ENCODE results near the gene SDHA. TPM values are rescaled to one million over a fixed set of nuclear protein-coding genes. Genes with fewer than 3 reads are reported as not detected.
"Not testable (repeated sequence)": the region's sequence is repeated elsewhere in the genome, so short reads cannot be mapped to it uniquely, and the experiment has no call there.

SDHA gene
- total RNA-seq, 1 donor from 2014 or later = 757 TPM

- H3K27ac ChIP-seq (replicated peaks) = no peak overlapping the region
- intact Hi-C loops (cut with micrococcal nuclease) = no loop called here
These were observed 80.6 kb downstream of the SDHA start for GRCh38 chr5:298737-299125.

GRCh38 chr5:299921-300320 lies 81.8 kb downstream of the SDHA start:
- intact Hi-C loops (cut with micrococcal nuclease); DNase-seq; H3K9me3 ChIP-seq (replicated peaks); H3K27me3 ChIP-seq (ENCODE audit: low read depth); H3K4me3 ChIP-seq; H3K27ac ChIP-seq (replicated peaks); H3K4me1 ChIP-seq; H3K36me3 ChIP-seq: not testable (repeated sequence)

More at GRCh38 chr5:298737-299125, 80.6 kb downstream of the SDHA start:
- no peak for TF ChIP-seq CTCF (IDR thresholded peaks at IDR 0.05; ENCODE audit: borderline replicate concordance)
- no peak for DNase-seq
- Histone ChIP-seq H3K4me3 (no peak overlapping the region), H3K27me3 (ENCODE audit: low read depth) (no peaks in the 10 kb centered on the region), H3K9me3 (replicated peaks) (no peaks in the 10 kb centered on the region), H3K4me1 (no peaks in the 10 kb centered on the region), H3K36me3 (no peaks in the 10 kb centered on the region)

- H3K36me3 ChIP-seq; H3K9me3 ChIP-seq (replicated peaks); H3K4me1 ChIP-seq; DNase-seq; H3K27me3 ChIP-seq (ENCODE audit: low read depth); H3K27ac ChIP-seq (replicated peaks); intact Hi-C loops (cut with micrococcal nuclease); H3K4me3 ChIP-seq: not testable (repeated sequence)
These were observed 82.7 kb downstream of the SDHA start for GRCh38 chr5:300691-301435.

- H3K36me3 ChIP-seq = peaks cover 22% of the 10 kb centered on the region
- H3K27me3 ChIP-seq (ENCODE audit: low read depth); intact Hi-C loops (cut with micrococcal nuclease); H3K4me3 ChIP-seq; DNase-seq; H3K9me3 ChIP-seq (replicated peaks); H3K27ac ChIP-seq (replicated peaks); H3K4me1 ChIP-seq: not testable (repeated sequence)
These were observed 84.3 kb downstream of the SDHA start for GRCh38 chr5:302416-302815.

GRCh38 chr5:302966-303365 lies 84.8 kb downstream of the SDHA start:
- Histone ChIP-seq H3K4me3 (no peak overlapping the region), H3K27ac (replicated peaks) (no peak overlapping the region), H3K36me3 (peaks cover 22% of the 10 kb centered on the region), H3K4me1 (peaks cover 7% of the 10 kb centered on the region), H3K9me3 (replicated peaks) (no peaks in the 10 kb centered on the region), H3K27me3 (ENCODE audit: low read depth) (no peaks in the 10 kb centered on the region)
- DNase-seq = no peak
- intact Hi-C loops (cut with micrococcal nuclease) = no loop called here
- TF ChIP-seq CTCF (IDR thresholded peaks at IDR 0.05; ENCODE audit: borderline replicate concordance) = no peak

- intact Hi-C loops (cut with micrococcal nuclease); H3K27me3 ChIP-seq (ENCODE audit: low read depth); H3K4me3 ChIP-seq; H3K9me3 ChIP-seq (replicated peaks); H3K27ac ChIP-seq (replicated peaks); DNase-seq: not testable (repeated sequence)
- Histone ChIP-seq H3K36me3 (peaks cover 22% of the 10 kb centered on the region), H3K4me1 (peaks cover 15% of the 10 kb centered on the region)
These were observed 85.6 kb downstream of the SDHA start for GRCh38 chr5:303741-304140.

GRCh38 chr5:305050-305449 lies 86.9 kb downstream of the SDHA start:
- Histone ChIP-seq H3K9me3 (replicated peaks) (no peaks in the 10 kb centered on the region), H3K27me3 (ENCODE audit: low read depth) (no peaks in the 10 kb centered on the region), H3K36me3 (peaks cover 25% of the 10 kb centered on the region), H3K4me1 (peaks cover 22% of the 10 kb centered on the region), H3K4me3 (no peak overlapping the region), H3K27ac (replicated peaks) (no peak overlapping the region)
- no peak for TF ChIP-seq CTCF (IDR thresholded peaks at IDR 0.05; ENCODE audit: borderline replicate concordance)
- DNase-seq = no peak
- intact Hi-C loops (cut with micrococcal nuclease) = no loop called here

Data from left ventricle myocardium inferior (tissue), 1 donor.